DOHH2 (cell line): ENCODE results near the gene DIS3L2.

Experiments
- H3F3A ChIP-seq: fragments of 200-600 bp; sonication (generic), shearing (Covaris generic); 2 replicates; pipeline ENCODE4 v1.6.0; 2016; ENCODE audit warnings: antibody characterized with exemption, mild to moderate bottlenecking; ENCODE audit not compliant: control insufficient read depth, insufficient read depth
- H3K27ac ChIP-seq: fragments of 200-600 bp; sonication (generic); 2 replicates; pipeline ENCODE4 v1.5.1; 2014; ENCODE audit warnings: low read depth, mild to moderate bottlenecking, low read length, moderate library complexity
- H3K27me3 ChIP-seq: fragments of 200-600 bp; sonication (generic); 2 replicates; pipeline ENCODE4 v1.6.1; 2014; ENCODE audit warnings: mild to moderate bottlenecking, low read length, mixed read lengths; ENCODE audit not compliant: control insufficient read depth
- H3K36me3 ChIP-seq: fragments of 200-600 bp; sonication (generic); 2 replicates; pipeline ENCODE4 v1.6.1; 2014; ENCODE audit warnings: mild to moderate bottlenecking, low read length, moderate library complexity, mixed read lengths; ENCODE audit not compliant: control insufficient read depth
- H3K4me1 ChIP-seq: fragments of 200-600 bp; sonication (generic); 2 replicates; pipeline ENCODE4 v1.6.1; 2014; ENCODE audit warnings: mild to moderate bottlenecking, low read length, mixed read lengths; ENCODE audit not compliant: control insufficient read depth
- H3K4me2 ChIP-seq: fragments of 200-600 bp; sonication (generic); 2 replicates; pipeline ENCODE4 v1.6.0; 2014; ENCODE audit warnings: mild to moderate bottlenecking, low read length, moderate library complexity
- H3K4me3 ChIP-seq: fragments of 200-600 bp; sonication (generic); 2 replicates; pipeline ENCODE4 v1.5.1; 2014; ENCODE audit warnings: mild to moderate bottlenecking, low read length, mixed read lengths
- H3K79me2 ChIP-seq: fragments of 200-600 bp; sonication (generic); 2 replicates; pipeline ENCODE4 v1.6.1; 2014; ENCODE audit warnings: mild to moderate bottlenecking, low read length, mixed read lengths; ENCODE audit not compliant: control insufficient read depth
- H3K9me2 ChIP-seq: fragments of 200-600 bp; sonication (generic); replicated peaks from 2 replicates; pipeline ENCODE4 v1.6.1; 2014; ENCODE audit warnings: mild to moderate bottlenecking, low read length, mixed read lengths; ENCODE audit not compliant: control insufficient read depth
- H3K9me3 ChIP-seq: fragments of 200-600 bp; sonication (generic); 2 replicates; pipeline ENCODE4 v1.6.1; 2014; ENCODE audit warnings: antibody characterized with exemption, low read length, mixed read lengths; ENCODE audit not compliant: control insufficient read depth, insufficient read depth
- H4K20me1 ChIP-seq: fragments of 200-600 bp; sonication (generic); 2 replicates; pipeline ENCODE4 v1.6.0; 2014; ENCODE audit warnings: low read depth, mild to moderate bottlenecking, antibody characterized with exemption, low read length, moderate library complexity; ENCODE audit not compliant: control insufficient read depth, insufficient read depth
- CTCF ChIP-seq: fragments of 200-600 bp; sonication (generic); IDR thresholded peaks from one replicate; pipeline ENCODE4 v1.5.1; 2014; ENCODE audit warnings: antibody characterized with exemption, mild to moderate bottlenecking, low read depth, low read length; ENCODE audit not compliant: poor library complexity, severe bottlenecking
- EZH2phosphoT487 ChIP-seq: fragments of 200-600 bp; sonication (generic); IDR thresholded peaks from 2 replicates; pipeline ENCODE4 v1.6.1; 2017; ENCODE audit warnings: borderline replicate concordance, mild to moderate bottlenecking, antibody characterized with exemption, low read length, moderate library complexity, mixed read lengths

DIS3L2 gene

GRCh38 chr2:232345251-232345650, 383.7 kb downstream of the DIS3L2 start:
- Histone ChIP-seq H3K9me2 (no peaks in the 10 kb centered on the region), H3K4me3 (no peak overlapping the region), H3K27me3 (no peaks in the 10 kb centered on the region), H3K4me1 (no peaks in the 10 kb centered on the region), H4K20me1 (no peaks in the 10 kb centered on the region; the same call in 1 of the 2 replicates), H3K36me3 (no peaks in the 10 kb centered on the region), H3K27ac (no peak overlapping the region), H3K4me2 (no peak overlapping the region), H3F3A (no peaks in the 10 kb centered on the region), H3K9me3 (no peaks in the 10 kb centered on the region), H3K79me2 (no peaks in the 10 kb centered on the region)
- TF ChIP-seq EZH2phosphoT487: no peak
- TF ChIP-seq CTCF: no peak

- H3K4me3 ChIP-seq: no peak overlapping the region
- TF ChIP-seq CTCF (no peak), EZH2phosphoT487 (no peak)
- no peak overlapping the region for H3K27ac ChIP-seq
- no peaks in the 10 kb centered on the region for H3K4me1 ChIP-seq
- H3F3A ChIP-seq: no peaks in the 10 kb centered on the region
- H3K36me3 ChIP-seq: no peaks in the 10 kb centered on the region
- H3K79me2 ChIP-seq: no peaks in the 10 kb centered on the region
- H3K9me2 ChIP-seq: no peaks in the 10 kb centered on the region
- H4K20me1 ChIP-seq: no peaks in the 10 kb centered on the region; the same call in 1 of the 2 replicates
- no peak overlapping the region for H3K4me2 ChIP-seq
- no peaks in the 10 kb centered on the region for H3K27me3 ChIP-seq
- H3K9me3 ChIP-seq: no peaks in the 10 kb centered on the region
Measured at GRCh38 chr2:232347369-232347768, 385.9 kb downstream of the DIS3L2 start.

- H3K36me3 ChIP-seq: no peaks in the 10 kb centered on the region
- no peak overlapping the region for H3K4me3 ChIP-seq
- no peak for TF ChIP-seq CTCF
- TF ChIP-seq EZH2phosphoT487: no peak
- H3K27ac ChIP-seq: no peak overlapping the region
- no peaks in the 10 kb centered on the region for H3F3A ChIP-seq
- no peaks in the 10 kb centered on the region for H3K27me3 ChIP-seq
- no peak overlapping the region for H3K4me2 ChIP-seq
- no peaks in the 10 kb centered on the region for H3K9me3 ChIP-seq
- no peaks in the 10 kb centered on the region for H3K4me1 ChIP-seq
- no peaks in the 10 kb centered on the region for H3K9me2 ChIP-seq
- no peaks in the 10 kb centered on the region for H3K79me2 ChIP-seq
- H4K20me1 ChIP-seq: no peaks in the 10 kb centered on the region
Measured at GRCh38 chr2:232348936-232349335, 387.4 kb downstream of the DIS3L2 start.

GRCh38 chr2:232349546-232349945, 388.0 kb downstream of the DIS3L2 start:
- H3K4me3 ChIP-seq: no peak overlapping the region
- no peak overlapping the region for H3K4me2 ChIP-seq
- H3K27ac ChIP-seq: no peak overlapping the region
- H3K4me1 ChIP-seq: no peaks in the 10 kb centered on the region
- H3F3A ChIP-seq: no peaks in the 10 kb centered on the region
- no peak for TF ChIP-seq EZH2phosphoT487
- TF ChIP-seq CTCF: no peak
- no peaks in the 10 kb centered on the region for H3K9me2 ChIP-seq
- no peaks in the 10 kb centered on the region for H3K36me3 ChIP-seq
- no peaks in the 10 kb centered on the region for H4K20me1 ChIP-seq
- no peaks in the 10 kb centered on the region for H3K27me3 ChIP-seq
- no peaks in the 10 kb centered on the region for H3K79me2 ChIP-seq
- H3K9me3 ChIP-seq: no peaks in the 10 kb centered on the region
